Uterus (tissue), 2 donors: ENCODE data around the gene FAM9C.

Experiments used
- CTCF ChIP-seq, 4 experiments: fragments of 200-600 bp in 2 of 4; fragments of 450-650 bp in 2 of 4; sonication (generic) in 2 of 4; IDR thresholded peaks; one replicate each; pipeline ENCODE4 v1.5.1; 2016 to 2019; ENCODE audit warnings: antibody characterized with exemption in 4 of 4, mild to moderate bottlenecking in 2 of 4, moderate library complexity in 1 of 4
- POLR2A ChIP-seq, 2 donors: fragments of 450-650 bp; IDR thresholded peaks; one replicate each; pipeline ENCODE4 v1.6.1; 2016; ENCODE audit warnings: antibody characterized with exemption in 2 of 2, mild to moderate bottlenecking in 1 of 2, moderate library complexity in 1 of 2

DNA sequence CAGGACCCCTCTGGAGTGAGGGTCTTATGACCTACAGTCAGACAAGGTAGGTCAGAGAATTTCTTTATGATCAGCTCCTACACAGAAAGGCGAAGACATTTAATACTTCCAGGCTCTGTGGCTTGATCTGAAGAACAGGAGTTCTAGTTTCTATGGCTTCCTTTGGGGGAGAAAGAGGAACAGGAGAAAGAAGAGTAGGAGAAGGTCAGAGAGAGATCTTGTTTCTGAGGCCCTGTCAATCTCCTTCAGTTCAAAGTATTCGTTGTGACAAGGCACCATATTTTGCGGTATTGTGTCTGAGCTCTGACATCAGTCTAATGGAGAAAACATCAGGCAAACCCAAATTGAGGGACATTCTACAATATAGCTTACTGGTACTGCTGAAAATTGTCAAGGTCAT is 52.8 kb downstream of the FAM9C start:
- no peak for TF ChIP-seq CTCF (IDR thresholded peaks at IDR 0.05)
- TF ChIP-seq POLR2A (IDR thresholded peaks at IDR 0.05), result no peak
